NCI-H1417 treated with DMSO at 0.1 percent for 48 hours (cell line): Measurements from ENCODE around the gene MRPL20.
"Not testable (repeated sequence)": the region's sequence is repeated elsewhere in the genome, so short reads cannot be mapped to it uniquely, and the experiment has no call there.

ENCODE experiments used
- DNase-seq: peaks from one replicate; lab custom pipeline; 2025; lab: John Stamatoyannopoulos, UW

The MRPL20 gene

GRCh38 chr1:1385339-1385738, 21.8 kb downstream of the MRPL20 start:
- not testable (repeated sequence) for DNase-seq

- DNase-seq, result no peak
Observed at GRCh38 chr1:1381294-1381693, 25.8 kb downstream of the MRPL20 start.

GRCh38 chr1:1380860-1381259, 26.2 kb downstream of the MRPL20 start:
- no peak for DNase-seq

- DNase-seq, result no peak
Observed at GRCh38 chr1:1377540-1378205, 29.4 kb downstream of the MRPL20 start.

GRCh38 chr1:1376551-1377226, 30.4 kb downstream of the MRPL20 start:
- no peak for DNase-seq

- peak; percentile 93 for DNase-seq
Observed at GRCh38 chr1:1374929-1375662, 32.0 kb downstream of the MRPL20 start, which contains the start of gene AURKAIP1. AURKAIP1 (minus strand) TSS chr1:1375207; CDS start chr1:1374756, 451 bp downstream.

GRCh38 chr1:1374589-1374928, 32.5 kb downstream of the MRPL20 start:
- DNase-seq, result no peak

- no peak for DNase-seq
Observed at GRCh38 chr1:1373815-1374588, 33.1 kb downstream of the MRPL20 start.

GRCh38 chr1:1373051-1373814, 33.9 kb downstream of the MRPL20 start:
- no peak for DNase-seq

- no peak for DNase-seq
Observed at GRCh38 chr1:1371746-1372711, 35.1 kb downstream of the MRPL20 start.

GRCh38 chr1:1371364-1371745, 35.7 kb downstream of the MRPL20 start:
- no peak for DNase-seq

GRCh38 chr1:1370771-1371300, 36.3 kb downstream of the MRPL20 start:
- DNase-seq, result no peak

- not testable (repeated sequence) for DNase-seq
Observed at GRCh38 chr1:1370094-1370493, 37.0 kb downstream of the MRPL20 start.

GRCh38 chr1:1367315-1367714, 39.8 kb downstream of the MRPL20 start:
- no peak for DNase-seq

GRCh38 chr1:1366699-1367066, 40.4 kb downstream of the MRPL20 start:
- DNase-seq, result no peak

GRCh38 chr1:1365875-1366698, 41.0 kb downstream of the MRPL20 start:
- DNase-seq, result no peak

GRCh38 chr1:1364266-1364665, 42.8 kb downstream of the MRPL20 start:
- no peak for DNase-seq

- DNase-seq, result no peak
Observed at GRCh38 chr1:1361982-1362423, 45.1 kb downstream of the MRPL20 start.
